GM19328 (cell line): ENCODE results near the gene BTBD9.

Source experiments
- ATAC-seq: cut with Tn5 transposase; IDR thresholded peaks from one replicate; pipeline ENCODE4 v1.9.1; 2021; ENCODE audit warnings: mild to moderate bottlenecking, moderate library complexity; ENCODE audit not compliant: unreplicated experiment

BTBD9 gene

DNA sequence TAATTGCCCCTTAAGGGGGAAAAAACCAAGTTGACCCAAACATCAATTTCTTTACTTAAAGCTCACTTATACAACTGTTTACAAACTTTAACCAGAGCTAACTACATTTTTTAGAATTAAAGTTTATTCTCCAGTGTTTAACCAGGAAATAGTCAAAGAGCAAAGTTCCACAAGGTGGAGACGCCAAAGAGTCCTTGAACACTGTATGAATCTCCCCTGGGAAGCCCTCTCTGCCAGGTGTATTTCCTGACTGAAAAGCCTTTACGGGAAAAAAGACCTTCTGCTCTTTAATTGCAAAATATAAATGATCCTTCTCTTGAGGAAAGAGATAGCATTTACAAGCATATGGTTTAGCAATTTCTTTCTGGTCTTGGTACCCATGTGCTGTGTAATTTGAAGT is 36.2 kb downstream of the BTBD9 start:
- ATAC-seq, result no peak

DNA sequence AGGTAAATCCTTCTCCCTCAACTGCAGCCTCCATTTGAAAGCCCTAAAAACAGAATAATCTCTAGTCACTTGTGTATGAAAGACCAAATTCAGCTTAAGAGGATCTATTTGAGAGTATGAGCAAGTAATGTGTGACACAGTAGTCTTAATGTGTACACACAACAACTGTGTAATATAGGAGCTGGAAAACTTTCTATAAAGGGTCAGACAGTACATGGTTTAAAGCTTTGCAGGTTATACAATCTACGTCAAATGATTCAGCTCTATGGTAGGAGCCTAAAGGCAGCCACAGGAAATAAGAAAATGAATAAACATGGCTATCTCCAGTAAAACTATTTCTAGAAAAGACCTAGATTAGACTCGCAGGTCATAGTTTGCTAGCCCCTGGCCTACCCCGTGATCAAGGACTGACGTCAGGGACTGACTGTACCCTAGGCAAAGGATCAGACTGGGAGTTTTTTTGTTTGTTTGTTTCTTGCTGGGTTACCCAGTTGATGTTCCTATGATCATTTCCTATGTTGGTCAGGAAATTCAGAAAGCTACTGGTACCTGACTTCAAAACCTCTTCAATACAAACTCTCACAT is 39.7 kb downstream of the BTBD9 start:
- ATAC-seq, result no peak

DNA sequence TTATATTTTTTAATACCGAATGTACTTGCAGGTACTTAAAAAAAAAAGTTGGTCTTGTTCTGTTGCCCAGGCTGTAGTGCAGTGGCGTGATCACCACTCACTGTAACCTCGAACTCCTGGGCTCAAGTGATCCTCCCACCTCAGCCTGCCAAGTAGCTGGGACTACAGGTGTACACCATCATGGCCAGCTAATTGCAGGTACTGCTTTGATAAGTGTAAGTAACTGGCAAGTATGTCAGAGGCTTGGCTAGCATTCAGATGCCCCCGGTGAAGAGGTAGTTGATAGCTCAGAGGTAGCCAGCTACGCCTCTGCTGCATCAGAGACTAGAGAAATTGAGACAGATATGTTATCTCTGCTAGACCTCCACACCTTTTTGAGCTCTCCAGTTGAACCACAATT is 40.5 kb downstream of the BTBD9 start:
- no peak for ATAC-seq

DNA sequence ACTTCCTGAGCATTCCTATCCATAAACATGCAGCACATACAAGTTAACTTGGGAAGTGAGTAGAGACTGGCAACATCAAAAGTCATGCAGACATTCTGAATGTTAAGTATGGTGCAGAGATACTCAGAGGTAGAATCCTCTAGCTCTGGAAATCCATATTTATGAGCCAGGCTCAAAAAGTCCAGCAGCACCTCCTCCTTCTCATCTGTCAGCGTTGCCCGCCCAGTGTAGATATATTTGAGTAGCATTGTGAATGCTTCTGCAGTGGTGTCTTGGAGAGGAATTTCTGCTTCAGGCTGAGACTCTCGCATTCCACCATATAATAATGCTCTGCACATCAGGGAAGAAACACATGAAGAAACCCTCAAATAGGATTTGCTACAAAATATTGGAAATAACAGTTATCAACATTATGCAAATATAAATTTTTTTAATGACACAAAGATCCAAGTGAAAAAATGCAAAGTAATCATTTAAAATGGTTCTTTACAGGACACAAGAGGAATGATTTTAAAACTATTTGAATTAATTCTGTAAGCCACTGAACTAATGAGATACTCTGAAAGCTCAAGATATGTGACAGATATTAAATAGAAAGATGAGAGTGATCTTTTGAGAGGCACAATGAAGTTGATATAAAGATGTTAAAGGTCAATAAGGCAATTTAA is 45.6 kb downstream of the BTBD9 start:
- ATAC-seq, result no peak

DNA sequence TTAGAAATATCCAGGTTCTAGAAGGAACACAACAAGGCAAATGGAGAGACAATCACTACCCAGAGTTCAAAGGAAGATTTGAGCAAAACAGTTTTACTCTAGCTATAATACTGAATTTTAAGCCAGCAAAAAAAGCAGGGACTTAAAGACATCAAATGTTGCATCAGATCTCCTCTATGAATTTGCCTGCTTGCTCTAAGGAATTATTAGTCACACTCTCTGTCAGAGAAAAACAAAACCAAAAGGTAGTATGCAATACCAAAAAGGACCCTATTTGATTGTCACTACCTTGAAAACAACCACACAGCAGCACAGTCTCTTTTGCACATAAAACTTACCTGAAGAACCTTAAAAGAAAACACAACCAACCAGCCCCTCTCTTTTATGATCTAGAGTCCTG is 46.3 kb downstream of the BTBD9 start:
- ATAC-seq, result no peak

DNA sequence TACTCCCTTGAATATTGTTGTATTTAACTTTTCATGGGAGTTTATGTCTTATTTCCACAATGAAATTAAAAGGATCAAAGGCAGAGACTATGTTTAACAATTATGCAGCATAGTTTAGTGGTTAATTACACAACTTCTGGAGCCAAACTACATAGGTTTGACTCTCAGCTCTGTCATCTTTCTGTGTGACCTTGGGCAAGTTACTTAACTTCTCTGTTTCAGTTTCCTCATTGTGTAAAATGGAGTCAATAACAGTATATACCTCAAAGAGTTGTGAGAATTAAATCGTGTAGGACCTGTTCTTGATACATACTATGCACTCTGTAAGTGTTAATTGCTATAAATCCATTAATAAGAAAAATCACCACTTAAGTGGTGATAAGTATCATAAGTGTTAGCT is 48.3 kb downstream of the BTBD9 start:
- no peak for ATAC-seq

DNA sequence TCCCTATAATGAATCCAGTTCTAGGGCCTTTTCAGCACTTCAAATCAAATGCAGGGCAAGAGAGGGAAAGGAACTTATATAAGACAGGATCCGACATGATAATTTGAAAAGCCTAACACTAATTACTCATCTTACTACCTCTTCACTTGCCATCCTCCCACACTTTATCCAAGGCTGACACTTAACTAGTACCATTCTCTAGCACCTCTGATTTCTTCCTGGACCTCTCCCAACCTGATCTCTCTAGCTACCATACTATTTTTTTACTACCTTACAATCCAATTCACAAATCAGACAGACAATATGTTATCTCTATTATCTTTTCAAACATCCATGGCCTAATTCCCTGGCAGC is 50.4 kb downstream of the BTBD9 start:
- ATAC-seq, result no peak

DNA sequence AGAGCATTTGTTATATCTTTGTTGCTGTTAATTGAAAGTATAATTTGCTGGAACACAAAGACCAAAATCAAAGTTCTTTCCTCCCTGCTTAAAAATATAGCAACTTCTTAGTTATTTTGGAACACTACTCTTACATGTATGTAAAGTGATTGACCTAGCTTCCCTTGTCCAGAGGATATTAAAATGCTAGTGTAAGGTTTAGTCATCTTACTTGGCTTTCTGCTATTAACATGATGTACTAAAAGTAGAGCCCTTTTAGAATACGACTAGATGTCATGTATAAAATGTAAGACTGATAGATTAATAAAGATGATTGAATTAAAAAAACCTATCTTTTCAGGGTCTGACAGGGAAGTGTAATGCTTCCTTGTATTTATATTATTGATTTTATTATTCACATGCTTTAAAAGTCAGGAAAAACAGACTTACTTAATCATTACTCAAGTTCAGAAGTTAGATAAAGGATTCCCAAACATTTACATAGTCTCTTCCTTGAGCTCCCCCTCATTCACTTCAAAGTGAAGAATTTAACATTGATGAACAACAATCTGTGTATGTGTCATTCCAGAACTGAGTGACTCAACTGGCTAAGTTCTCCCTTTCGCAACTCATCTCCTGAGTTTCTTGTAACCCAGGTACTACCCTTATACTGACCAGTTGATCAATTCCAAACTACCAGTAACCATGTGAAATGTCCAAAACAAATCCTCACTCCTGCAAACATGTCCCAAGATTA is 50.9 kb downstream of the BTBD9 start:
- ATAC-seq, result no peak

DNA sequence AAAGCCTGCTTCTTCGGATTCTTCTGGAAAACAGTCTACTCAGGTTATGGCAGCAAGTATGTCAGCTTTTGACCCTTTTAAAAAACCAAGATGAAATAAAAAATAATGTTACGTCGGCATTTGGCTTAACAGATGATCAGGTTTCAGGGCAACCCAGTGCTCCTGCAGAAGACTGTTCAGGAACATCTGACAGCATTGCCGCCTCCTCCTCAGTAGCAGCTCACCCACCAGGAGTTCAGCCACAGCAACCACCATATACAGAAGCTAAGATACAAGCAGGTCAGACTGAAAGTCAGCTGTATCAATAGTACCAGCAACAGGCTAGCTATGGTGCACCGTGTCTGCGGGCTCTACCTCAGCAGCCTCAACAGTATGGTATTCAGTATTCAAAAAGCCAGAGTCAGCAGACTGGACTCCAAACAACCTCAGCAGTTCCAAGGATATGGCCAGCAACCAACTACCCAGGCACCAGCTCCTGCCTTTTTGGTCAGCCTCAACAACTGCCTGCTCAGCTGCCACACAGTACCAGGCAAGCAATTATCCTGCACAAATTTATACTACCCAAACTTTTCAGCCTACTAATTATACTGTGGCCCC is 51.9 kb downstream of the BTBD9 start:
- ATAC-seq, result no peak

DNA sequence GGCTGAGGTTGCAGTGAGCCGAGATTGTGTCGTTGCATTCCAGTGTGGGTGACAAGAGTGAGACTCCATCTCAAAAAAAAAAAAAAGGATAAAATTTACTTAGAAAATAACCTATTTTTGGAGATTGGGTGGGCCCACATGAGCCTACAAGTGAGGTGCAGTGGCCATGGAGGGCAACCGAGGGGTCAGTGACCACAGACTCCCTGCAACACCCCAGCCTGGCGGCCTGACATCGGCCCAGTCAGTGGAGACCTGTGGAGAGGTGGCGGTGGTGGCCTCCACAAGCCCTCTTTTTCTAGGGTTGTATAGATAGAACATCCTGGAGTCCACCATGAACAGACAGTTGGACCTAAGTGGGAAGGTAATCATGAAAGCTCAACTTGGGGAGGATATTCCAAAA is 52.7 kb downstream of the BTBD9 start:
- no peak for ATAC-seq

DNA sequence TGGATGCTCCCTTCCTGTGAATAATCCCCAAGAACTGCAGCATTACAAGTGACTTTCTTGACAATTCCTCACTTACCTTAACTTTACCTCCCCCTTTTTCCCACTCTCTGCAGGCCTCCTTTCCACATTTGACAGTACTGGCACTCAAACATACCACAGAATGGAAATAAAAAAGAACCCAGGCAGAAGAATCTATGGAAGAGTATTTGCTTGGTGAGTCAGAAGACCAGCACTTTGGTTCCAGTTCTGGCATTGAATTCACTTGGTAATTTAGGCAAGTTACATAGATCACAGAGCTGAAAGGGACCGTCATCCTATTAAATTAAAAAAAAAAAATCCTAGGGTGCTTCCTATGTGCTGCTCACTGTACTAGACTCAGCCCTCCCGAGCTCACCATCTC is 55.0 kb downstream of the BTBD9 start:
- ATAC-seq, result no peak

DNA sequence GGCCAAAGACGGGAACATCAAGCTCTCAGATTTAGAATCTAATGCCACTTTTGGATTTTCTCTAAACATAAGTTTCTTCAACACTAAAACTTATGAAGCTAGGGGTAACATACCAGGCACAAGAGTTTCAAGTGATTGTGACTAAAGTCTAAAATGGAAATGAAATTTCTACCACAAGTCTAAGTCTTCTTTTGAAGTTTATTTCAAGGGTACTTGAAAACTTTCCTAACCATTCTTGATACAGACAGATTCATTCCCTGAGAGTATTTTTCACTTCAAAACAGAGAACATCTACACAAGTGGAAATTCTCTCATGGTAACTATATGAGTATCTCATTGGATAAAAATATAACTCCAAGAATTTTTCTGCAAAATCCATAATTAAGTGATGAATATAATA is 56.2 kb downstream of the BTBD9 start:
- no peak for ATAC-seq

DNA sequence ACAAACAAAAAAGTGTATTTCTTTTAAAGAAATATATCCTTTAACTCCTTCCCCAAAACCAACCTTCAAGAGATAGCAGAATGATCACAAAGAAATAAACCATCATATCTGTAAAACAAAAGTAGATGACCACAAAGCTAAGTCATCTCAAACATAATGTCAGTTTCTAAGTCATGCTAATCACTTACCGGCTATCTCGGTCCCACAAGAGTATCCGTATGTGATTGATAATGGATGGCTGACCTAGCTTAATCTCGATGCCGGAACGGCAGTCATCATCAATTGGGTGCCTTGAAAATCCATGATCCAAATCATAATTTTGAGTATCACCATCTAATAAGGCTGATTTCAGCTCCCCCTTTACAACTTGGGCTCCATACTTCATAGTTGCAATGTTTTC is 59.7 kb downstream of the BTBD9 start:
- no peak for ATAC-seq

DNA sequence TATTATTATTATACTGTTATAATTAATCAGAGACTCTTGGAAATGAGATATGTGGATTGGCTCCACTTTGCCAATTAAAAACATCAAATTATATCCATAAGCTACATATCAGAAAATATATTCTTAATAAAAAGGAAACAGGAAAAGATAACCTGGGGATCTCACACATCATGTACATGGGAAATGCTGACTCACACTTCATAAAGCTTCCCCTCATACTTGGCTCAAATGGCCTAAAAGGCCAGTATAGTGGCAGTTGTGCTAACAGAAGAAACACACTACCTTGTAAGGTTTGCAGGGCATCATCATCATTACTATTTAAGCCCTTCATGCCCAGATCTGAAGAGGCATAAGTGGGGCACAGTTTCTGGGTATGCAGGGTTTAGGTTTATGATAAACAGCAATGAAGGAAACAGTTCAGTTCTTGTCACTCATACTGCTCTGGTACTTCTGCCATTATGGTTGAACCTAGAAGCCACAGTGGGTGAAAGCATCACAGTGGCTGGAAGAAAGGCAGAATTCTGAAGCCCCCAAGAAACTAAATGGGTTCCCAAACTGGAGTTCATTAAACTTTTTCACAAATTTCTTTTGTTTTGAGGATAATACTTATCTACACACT is 60.6 kb downstream of the BTBD9 start:
- ATAC-seq, result no peak

DNA sequence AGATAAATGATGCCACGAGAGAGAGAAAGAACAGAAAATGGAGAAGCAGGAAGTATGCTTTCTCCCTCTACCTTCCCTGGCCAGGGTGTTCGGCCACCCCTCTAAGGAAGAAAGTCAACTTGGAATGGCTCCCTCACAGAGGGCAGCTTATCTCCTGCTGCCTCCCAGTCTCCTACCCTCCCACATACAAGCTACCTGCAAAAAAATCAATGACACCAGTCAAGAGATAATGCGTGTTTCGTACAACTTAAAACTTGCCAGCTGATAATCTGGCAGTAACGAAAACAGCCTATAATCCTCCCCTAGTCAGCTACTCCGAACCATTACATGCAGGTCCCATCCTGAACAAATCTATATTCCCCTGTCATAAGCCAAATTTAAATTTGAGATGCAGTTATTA is 61.7 kb downstream of the BTBD9 start:
- no peak for ATAC-seq

DNA sequence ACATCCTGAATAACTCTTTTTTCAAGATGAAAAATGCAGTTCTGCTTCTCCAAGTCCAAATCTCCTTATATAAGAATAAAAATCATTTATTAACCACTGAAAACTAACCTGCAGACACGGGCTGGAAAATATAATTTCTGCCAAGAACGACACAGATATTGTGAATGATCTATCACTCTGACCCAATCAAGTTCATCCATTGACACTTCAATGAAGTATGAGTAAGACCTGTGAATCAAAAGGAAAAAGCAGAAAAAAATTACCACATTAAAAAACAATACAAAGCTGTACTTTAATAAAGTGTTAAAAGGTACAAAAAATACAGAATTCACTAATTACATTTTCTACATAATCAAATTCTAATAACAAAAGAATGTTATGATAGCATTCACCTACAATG is 62.2 kb downstream of the BTBD9 start:
- no peak for ATAC-seq

DNA sequence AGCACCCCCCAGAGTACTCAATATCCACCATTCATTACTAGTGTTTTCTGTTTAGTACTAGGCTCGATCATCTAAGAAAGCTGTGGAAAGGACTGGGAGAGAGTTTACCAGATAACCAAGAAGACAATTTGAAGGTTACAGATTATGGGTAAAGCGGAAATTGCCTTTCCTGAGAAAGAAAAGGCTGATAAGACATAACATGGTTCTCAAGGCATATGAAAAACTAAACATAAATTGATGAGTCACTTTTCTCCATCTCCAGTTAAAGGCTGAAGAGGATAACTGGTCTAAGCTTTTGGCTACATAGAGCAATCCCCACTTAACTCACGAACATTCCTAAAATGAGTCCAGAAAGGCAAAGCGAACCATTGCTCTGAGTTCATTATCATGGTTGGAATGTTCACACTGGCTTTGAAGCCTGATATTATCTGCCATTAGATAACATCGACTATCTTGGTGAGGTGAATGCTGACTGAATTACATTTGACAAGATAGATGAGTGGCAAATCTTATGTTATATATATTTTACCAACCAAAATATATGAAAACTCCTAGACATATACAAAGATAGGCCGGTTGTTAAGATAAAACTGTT is 65.8 kb downstream of the BTBD9 start:
- no peak for ATAC-seq

DNA sequence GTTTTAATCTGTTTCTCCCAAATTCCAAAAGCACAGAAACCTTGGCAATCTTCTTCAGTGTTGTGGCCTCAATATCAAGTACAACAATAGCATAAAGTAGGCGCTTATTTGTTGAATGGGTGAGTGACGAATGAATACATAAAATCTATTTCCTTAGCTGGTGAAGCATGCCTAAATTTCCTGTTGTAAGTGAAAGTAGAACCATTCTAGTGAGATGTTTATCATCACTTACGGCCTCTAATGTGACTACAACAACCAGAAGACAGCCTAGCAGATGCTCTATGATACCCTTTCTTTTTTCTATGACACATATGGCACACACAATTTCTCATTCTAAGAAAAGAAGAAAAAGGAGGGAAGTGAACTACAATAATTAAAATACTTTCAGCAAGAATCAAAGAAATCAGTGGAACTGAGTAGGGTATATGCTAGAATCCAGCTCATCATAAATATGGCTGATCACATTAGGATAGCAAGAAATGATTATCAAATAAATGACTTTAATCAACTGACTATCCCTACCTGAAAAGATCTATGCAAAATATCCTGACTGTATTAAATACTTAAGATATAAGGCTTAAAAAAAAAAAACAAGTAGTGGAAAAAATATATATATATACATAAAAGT is 67.4 kb downstream of the BTBD9 start:
- no peak for ATAC-seq

DNA sequence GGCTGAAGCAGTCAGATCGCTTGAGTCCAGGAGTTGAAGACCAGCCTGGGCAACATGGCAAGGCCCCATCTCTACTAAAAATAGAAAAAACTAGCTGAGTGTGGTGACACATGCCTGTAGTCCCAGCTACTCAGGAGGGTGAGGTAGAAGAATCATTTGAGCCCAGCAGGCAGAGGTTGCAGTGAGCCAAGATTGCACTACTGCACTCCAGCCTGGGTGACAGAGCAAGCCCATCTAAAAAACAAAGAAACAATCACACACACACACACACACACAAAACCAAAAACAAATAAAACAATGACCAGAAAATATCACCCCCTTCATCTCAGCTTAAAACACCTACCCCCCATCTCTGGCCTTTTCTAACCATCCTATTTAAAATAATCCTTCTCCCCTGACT is 68.0 kb downstream of the BTBD9 start:
- ATAC-seq, result no peak

DNA sequence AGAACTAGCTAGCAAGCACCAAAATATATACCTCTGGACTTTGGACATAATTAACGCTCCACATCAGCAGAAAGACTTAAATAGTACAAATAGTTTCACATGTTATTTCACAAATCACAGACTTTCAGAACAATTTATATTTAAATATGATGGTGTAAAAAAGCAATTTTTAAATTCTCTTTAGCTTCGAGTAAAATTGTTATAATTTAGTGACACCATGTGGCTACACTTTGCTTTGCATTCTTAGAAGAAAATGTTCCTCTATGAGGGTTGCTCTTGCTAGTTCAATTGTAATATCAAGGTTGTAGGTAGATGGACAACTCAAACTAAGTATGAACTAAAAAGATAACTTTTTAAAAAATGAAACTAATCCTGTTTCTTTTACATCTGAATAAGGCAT is 69.0 kb downstream of the BTBD9 start:
- ATAC-seq, result no peak

DNA sequence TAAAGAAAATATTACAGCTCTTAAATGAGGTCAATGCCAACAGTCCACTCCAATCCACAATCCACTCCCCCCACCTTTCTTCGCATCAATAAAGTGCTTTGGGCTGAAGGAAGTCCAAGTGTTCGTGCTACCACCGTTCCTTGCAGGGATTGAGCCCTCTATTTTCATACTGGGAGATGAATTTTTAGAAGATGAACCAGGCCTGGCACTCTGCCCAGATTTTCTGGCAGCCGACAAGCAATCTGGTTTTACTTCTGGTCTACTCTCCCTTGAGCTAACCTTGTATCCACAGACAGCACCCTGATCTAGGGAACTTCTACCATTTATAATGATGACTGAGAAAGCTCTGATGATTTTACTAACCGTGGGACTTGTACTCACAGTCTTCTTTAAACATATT is 72.3 kb downstream of the BTBD9 start:
- no peak for ATAC-seq
